HG03196 (cell line): ENCODE results near the gene CAPN11.
"Not testable (repeated sequence)": the region's sequence is repeated elsewhere in the genome, so short reads cannot be mapped to it uniquely, and the experiment has no call there.

Experiments
- ATAC-seq: cut with Tn5 transposase; IDR thresholded peaks from one replicate; pipeline ENCODE4 v1.9.1; 2021; ENCODE audit not compliant: unreplicated experiment

CAPN11 gene

DNA sequence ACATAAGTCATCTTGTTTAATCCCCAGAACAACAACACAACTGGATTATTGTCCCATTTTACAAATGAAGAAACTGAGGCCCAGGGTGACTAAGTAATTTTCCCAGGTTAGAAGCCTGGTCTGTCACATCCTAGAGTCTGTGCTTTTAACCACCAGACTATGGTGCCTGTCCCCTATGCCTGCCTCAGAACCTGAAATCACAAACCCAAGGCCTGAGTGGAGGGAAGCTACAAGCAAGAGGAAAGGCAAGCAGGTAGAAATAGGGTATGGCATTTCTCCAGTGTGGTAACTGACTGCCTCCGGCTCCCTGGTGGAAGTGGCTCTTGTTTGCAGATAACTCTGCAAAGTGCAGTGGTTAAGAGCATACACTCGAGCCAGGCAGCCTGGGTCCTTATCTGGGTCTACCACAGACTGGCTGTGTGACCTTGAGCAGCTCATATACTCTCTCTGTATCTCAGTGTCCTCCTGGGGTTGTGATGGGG, 28.7 kb upstream of the CAPN11 start:
- ATAC-seq, result no peak

DNA sequence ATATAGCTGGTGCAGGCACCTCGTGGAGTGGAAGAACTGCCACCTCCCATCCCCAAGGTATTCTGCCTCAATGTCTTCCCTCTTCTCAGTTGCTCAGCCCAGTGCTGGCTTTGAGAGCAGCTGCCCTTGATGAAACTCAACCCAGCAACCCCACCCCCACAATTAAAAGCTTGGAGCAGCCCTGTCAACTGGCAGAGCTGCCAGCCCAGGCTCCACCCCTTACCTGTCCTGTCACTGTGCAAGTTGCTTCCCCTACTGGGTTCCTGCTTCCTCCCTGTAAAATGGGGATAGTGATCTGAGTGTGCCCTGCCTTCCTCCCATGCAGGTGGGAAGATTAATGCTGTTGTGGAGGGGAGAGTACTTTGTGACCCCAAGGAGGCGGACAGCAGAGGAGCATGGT, 26.7 kb upstream of the CAPN11 start:
- no peak for ATAC-seq

GRCh38 chr6:44132476-44132875, 26.1 kb upstream of the CAPN11 start:
- no peak for ATAC-seq

DNA sequence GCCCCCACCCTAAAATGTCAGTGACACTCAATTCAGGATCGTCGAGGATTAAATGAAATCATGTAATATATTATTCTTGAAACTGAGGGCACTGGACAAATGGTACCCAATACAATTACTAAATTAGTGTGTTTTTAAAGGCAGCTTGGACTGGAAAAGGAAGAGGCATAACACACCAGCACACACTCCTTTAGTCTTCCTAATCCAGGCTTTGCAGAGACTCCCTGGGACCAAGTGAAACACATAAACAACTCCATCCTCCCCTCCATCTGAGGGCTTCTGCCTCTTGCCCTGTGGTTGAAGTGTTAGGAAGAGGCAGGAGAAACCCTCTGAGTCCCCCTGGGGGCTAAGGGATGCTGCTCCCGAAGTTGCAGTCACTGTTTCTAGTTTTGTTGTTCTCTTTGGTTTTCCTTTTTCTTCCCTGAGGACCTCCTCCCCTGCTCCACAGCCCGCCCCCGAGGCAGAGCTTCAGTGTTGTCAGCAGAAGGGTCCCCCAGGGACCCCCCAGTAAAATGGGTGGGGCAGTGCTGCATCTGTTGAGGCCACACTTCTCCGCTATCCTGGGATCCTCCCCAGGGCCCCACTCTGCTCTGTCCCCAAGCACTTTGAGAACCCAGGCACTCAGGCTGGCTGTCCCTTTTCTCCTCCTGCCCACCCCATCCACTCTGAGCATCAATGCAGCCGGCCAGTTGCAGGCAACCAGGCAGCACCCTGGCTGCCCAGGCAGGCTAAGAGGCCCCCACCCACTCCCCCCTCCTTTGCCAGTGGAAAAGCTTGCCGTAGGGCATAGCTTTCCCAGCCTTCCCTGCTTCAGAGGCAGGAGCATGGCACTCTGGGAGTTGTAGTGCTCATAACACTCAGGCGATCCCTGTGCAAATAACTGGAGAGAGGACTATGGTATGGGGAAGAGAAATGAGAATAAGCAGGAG, 25.4 kb upstream of the CAPN11 start:
- ATAC-seq, result no peak

- ATAC-seq, result no peak
These were observed 24.5 kb upstream of the CAPN11 start for GRCh38 chr6:44133981-44134711.

DNA sequence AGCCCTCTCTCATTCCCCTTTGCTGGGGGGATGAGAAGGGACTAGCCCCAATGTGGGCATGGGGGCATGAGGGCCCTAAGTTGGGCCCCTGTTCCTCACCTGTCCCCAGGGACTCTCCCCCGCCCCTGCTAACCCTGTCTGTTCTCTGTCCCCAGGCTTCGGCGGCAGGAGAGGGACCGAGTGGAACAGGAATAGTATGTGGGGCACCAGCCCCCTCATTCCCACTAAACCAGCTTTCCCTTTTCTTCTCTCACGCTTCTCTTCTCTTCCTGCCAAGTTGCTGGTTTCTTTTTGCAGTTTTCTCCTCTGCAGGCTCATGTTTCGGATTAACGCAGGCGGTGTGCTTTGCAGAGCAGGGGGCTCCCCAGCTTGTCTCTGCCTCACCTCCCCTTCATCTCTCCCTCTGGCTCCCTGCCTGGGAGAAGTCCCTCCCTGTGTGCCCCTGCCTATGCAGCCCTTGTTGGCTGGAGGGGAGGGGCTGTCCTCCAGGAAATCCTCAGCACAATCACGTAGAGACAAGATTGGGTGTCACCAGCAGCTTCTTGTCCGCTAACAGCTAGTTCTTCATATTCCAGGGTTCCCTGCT, 23.4 kb upstream of the CAPN11 start:
- ATAC-seq, result no peak

DNA sequence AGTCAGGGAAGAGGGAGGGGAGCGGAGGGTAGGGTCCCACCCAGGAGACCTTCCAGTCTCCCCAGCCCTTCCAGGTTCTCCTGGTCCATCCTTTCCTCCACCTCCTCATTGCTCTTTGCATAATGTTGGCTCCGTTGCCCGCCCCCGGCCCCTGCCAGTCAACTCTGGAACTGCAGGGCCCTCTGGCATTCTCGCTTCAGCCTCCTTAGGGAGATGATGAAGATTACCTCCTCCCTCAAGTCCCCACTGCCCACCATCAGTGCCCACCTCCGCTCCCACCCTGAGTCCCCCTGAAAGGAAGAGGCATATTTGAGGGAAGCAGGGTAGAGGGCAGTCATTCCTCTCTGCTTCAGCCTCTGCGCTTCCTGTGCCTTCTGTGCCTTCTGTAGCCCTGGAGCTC, 22.7 kb upstream of the CAPN11 start:
- no peak for ATAC-seq

DNA sequence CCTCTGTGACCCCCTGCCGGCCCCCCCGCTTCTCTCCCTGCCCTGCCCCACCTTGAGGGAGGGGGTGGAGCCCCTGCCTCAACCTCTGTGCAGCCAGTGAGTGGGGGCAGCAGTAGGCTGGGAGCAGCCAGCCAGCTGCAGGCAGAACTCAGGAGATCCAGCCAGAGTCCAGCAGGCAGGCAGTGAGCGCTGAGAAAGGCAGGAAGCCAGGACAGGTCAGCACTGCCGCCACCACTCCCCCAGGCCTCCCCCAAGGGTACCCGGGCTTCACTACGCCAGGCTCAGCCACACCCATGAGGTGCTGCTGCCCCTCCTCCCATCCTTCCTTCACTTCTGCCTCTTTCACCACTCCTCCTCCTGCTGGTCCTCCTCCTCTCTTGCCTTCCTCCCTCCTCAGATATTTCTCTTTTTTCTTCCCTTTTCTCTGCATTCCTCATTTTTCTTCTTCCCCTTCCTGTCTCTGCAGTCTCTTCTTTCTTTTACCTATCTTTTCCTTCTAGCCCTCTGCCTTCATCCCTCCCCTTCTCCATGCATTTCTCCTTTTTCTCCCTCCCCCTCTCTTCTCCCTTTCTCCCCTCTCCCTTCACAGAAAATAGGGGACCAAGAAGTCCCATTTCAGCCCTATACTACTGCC, 19.8 kb upstream of the CAPN11 start:
- ATAC-seq, result no peak

DNA sequence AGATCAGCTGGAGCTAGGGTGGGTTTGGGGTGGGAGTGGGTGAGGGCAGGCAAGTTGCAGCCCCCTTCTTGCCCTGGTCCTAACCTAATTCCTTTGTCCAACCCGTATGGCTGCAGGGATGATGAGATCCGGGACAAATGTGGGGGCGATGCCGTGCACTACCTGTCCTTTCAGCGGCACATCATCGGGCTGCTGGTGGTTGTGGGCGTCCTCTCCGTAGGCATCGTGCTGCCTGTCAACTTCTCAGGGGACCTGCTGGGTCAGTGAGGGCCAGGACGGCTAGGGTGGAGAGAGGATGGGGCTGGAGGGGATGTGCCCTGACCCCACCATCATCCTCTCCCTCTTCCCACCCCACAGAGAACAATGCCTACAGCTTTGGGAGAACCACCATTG, 19.3 kb upstream of the CAPN11 start:
- no peak for ATAC-seq

DNA sequence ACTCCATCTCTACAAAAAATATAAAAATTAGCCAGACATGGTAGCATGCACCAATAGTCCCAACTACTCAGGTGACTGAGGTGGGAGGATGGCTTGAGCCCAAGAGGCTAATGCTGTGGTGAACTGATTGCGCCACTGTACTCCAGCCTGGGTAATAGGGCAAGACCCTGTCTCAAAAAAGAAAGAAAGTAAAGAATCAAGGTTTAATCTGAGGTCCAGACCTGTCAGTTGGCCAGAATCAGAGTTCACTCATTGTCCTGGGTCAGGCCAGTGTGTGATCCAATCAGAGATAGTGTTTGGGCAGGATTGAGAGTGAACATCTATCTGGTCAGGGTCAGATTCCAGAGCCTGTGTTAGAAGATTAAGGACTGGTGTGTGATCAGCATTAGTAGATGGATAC, 15.8 kb upstream of the CAPN11 start:
- no peak for ATAC-seq

DNA sequence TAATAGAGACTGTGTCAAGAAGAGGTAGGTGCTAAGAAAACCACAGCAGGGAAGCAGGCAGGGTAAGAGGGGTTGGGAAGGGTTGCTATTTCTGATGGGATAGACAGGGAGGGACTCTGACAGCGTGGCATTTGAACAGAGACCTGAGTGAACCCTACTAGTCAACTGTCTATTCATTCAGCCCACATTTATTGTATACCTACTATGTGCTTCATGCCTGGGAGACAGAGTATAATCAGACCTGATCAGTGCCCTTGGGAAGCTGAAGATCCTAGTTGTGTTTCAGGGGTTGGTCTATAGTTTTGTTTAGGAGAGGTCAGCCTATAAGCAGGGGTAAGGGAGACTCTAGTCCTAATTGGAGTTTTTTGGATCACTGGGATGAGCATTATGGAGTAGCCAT, 14.9 kb upstream of the CAPN11 start:
- no peak for ATAC-seq

GRCh38 chr6:44144536-44144935, 14.1 kb upstream of the CAPN11 start:
- not testable (repeated sequence) for ATAC-seq

DNA sequence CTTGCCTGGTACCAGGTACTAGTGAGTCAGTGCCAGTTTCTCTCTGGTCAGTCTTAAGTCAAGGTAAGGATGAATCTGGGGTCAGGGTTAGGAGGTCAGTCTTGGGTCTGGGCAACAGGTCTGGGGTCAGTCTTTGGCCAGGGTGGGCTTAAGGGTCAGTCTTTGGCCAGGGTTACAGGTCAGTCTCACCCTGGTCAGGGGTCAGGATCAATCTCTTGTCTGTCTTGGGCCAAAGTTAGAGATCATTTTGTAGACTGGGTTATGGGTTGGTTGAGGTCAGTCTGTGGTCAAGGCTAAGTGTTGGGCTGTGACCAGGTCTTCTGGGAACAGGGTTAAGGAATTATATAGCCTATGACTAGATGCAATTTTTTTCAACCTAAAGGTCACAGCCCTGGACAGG, 12.8 kb upstream of the CAPN11 start:
- no peak for ATAC-seq

- no peak for ATAC-seq
These were observed 11.9 kb upstream of the CAPN11 start for GRCh38 chr6:44146685-44147084.

GRCh38 chr6:44147256-44147655, 11.4 kb upstream of the CAPN11 start:
- no peak for ATAC-seq

DNA sequence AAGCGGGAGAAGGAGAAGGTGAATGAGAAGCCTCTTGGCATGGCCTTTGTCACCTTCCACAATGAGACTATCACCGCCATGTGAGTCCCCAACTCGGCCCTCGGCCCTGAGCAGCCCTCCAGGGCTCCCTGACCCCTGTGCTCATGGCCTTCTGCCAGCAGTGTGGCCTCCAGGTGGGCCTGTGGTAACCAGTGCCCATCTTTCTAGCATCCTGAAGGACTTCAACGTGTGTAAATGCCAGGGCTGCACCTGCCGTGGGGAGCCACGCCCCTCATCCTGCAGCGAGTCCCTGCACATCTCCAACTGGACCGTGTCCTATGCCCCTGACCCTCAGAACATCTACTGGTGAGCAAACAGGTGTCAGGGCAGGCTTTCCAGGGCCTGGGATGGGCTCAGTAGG, 10.3 kb upstream of the CAPN11 start:
- ATAC-seq, result no peak

DNA sequence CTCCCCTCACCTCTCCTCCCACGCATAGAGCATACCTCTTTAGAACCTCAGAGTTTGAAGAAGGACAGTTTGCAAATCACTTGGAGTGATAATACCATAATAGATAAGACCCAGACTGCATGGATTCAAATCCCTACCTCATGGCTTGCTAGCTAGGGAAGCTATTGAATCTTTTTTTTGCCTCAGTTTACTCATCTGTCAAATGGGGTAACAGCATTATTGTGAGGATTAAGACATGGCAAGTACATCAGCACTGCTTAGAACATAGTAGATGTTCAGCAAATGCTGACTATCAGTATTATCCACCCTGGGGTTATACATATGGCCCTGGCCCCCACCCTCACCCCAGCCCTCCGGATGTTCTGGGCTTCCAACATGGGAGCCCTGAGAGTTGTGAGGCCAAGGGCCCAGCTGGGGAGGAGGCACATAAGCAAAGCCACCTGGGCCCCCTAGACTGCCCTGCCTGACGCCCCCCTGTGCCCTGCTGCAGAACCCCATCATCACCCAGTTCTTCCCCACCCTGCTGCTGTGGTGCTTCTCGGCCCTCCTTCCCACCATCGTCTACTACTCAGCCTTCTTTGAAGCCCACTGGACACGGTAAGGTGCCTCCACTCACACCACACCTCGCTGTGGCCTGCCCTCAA, 9.1 kb upstream of the CAPN11 start:
- ATAC-seq, result no peak

- ATAC-seq, result no peak
These were observed 8.2 kb upstream of the CAPN11 start for GRCh38 chr6:44150317-44150917.

DNA sequence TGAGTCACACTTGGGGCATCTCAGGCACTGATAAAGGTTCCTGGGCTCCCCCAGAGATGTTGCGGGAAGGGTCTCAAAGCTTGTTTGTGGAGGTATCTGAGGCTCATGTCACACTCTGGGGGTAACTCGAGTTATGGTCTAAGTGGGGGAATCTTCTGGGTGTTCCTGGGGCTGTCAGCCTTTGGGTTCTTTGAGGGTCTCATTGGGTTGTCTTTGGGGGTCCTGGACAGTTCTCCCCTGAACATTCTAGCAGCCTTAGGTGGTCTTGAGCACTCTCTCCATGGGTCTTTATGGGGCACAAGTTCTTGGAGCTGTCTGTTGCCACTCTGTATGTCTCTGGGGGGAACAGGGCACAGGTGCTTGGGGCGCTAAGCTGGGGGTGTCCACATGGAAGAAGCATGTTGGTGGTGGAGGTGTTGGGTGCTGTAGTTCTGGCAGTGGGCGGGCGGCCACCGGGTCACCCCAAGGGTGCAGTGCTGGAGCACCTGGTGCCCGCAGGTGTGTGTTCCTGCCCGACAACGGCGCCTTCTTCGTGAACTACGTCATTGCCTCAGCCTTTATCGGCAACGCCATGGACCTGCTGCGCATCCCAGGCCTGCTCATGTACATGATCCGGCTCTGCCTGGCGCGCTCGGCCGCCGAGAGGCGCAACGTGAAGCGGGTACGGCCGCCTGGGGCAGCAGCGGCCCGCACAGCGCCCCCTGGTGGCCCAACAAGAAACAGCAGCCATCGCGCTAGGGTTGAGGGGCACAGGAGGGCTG, 7.1 kb upstream of the CAPN11 start:
- ATAC-seq, result no peak

DNA sequence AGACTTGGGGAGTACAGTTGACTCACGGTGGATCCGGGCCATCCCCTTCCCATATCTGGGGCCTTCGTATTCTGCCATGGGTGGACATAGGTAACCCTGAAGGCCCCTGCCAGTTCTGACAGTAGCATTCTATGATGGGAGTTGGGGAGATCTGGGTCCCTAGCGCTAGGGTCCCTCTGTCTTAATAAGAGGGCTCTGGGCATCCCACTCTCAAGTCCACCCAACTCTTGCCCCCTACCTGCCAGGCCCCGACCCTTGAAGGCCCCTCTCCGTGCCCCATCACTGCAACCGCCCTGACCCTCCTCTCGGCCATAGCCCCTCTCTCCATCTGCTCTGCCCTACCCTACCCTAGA, 6.5 kb upstream of the CAPN11 start:
- ATAC-seq, result no peak
